Stimulated activated CD4-positive, alpha-beta T cell treated with anti-CD3 and anti-CD28 coated beads, Interleukin-1b, Interleukin-23, amount 100 ng/mL, for 4 hours (primary cell): ENCODE data around the gene EMILIN3.
A peak's percentile ranks its signal among the peaks of the same experiment; 100 is the strongest.
"Not testable (repeated sequence)": the region's sequence is repeated elsewhere in the genome, so short reads cannot be mapped to it uniquely, and the experiment has no call there.

Experiments
- DNase-seq, 2 donors: peaks; one replicate each; pipeline ENCODE4 v3.0.0-alpha.2; 2020; ENCODE audit warnings: low read depth in 2 of 2

Gene EMILIN3

DNA sequence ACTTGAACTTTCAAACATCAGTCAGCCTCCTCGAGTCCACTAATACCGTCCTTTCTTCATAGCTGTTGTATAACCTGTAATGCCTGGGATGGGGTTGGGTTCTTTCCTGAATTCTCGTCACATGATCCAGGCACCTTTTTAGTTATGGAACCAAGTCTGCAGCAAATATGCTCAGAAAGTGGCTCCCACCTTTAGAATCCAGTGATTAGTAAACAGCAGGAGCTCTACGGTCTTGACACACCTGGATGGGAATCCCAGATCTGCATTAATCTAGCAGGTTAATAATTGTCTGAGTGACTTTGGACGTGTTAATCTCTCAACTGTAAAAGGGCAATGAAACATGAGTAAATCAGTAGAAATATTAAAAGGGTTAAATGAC lies 48.4 kb downstream of the EMILIN3 start:
- DNase-seq: no peak

DNA sequence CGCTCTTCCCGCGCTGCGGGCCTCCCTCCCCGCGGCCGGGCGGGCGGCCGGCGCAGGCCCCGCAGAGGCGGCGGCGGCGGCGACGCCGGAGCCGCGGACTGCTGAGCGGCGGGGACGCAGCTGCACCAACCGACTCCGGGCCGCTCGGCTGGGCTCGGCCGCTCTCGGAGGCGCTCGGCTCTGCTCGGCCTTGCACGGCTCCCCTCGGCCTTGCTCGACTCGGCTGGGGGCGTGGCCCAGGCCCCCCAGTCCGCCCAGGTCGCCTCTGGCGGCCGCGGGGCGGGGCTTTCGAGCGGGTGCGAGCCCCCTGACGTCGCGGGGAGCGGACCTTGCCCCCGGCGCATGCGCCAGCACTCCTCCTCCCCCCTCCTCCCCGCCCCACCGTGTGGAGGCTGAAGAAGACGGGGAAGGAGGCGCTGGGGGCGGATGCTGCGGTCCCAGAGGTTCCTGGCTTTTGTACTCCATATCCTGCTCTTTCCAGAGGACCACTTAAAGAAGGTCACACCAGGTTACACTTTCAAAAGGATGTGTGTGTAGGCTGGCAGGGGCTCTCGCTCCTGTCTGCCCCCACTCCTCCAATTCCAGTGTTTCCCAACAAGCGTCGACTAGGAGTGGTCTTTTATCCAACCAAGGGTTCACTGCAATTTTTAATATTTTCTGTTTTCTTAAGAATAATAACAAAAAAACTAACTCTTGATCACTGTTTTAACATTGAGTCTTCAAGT lies 48.9 kb downstream of the EMILIN3 start, which contains the start of gene ZHX3:
ZHX3 (minus strand) TSS at position 186 of the 725 bp plus-strand sequence. CDS start 112,815 bp downstream, outside the sequence.
- peak; percentile 92 to 98 for DNase-seq

DNA sequence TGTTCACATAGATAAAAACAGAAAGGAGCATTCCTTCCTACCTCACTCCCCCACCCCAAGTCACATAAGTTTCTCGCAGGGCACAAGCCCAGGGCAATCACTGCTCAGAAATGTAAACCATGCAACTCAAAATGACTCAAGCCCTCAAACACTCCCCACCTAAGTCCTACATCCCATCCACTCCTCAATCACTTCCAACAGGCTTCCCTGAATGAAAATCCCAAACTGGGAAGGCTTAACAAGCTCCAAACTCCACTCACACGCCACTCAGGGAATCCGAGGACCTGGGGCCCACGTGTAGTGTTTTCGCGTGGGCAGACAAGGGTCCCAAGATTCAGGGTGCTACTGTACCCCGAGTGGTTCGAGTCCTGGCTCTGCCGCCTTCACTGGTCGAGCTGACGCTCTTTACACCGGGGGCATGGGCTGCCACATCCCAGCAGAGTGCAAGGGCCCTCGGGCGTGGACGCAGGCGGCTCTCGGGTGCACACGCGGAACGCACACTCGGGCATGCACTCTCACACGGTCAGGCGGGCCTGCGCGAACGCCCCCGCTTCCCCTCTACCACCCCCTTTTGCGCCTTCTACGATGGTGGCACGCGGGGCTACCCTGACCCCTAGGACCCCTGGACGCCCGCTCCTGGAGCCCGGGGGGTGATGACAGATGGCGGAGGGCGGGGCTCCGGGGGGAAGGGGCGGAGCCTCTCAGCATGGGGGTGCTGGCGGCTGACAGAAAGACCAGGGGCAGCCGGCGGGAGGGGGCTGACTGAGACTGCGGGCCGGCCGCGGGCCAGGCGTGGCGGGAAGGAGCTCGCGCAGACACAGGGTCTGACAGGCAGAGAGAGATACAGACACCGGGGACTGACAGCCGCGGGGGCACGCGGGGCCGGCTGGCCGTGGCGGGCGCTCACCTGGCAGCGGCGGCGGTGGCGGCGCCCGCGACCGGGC lies 49.7 kb downstream of the EMILIN3 start:
- peak; percentile 70 to 83 for DNase-seq

DNA sequence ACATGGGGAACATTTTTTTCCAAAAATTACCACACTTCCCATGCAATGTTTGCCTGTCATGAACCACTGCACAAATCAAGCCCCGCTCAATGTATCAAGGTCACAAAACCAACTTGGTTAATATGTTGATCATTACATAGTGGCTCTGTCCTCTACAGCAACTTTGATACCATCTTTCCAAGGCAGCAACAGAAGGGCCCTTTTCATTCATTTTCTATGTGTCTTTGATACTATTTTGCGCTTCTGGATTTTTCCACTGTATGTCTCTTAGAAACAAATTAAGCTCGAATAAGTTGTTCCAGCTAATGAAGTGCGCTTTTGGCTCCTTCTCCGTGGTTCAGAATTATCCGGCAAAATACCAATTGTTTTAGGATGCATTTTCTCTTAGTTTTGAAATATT lies 50.6 kb downstream of the EMILIN3 start:
- no peak for DNase-seq

DNA sequence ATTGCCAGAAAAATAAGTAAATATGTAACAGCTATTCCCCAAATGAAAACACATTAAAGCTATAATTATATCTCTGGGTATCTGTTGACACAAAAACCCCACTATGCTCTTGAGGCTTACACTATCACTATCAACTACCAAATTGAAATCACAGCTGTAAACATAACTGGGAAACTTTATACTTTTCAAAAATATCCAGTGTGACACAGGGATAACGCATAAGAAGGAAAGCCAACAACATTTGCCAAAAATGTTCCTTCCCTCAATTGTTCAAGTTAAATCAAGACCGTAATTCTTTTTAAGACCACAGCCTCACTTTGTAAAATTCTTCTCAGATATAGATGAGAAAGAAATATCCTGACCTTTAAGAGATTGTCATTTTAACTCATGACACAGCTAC lies 52.2 kb downstream of the EMILIN3 start:
- DNase-seq: no peak

DNA sequence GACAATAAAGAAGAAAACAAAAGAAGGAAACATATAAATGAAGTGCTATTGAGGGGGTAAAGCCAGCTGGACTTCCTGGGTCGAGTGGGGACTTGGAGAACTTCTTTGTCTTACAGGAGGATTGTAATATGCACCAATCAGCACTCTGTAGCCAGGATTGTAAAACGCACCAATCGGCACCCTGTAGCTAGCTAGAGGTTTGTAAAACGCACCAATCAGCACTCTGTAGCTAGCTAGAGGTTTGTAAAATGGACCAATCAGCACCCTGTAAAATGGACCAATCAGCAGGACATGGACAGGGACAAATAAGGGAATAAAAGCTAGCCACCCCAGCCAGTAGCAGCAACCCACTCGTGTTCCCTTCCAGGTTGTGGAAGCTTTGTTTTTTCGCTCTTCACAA lies 54.6 kb downstream of the EMILIN3 start:
- DNase-seq: not testable (repeated sequence)
